Activated CD8-positive, alpha-beta T cell treated with anti-CD3 and anti-CD28 coated beads for 36 hours (primary cell): Measurements from ENCODE around the gene CCDC40. TPM values are rescaled to one million over a fixed set of nuclear protein-coding genes. Genes with fewer than 3 reads are reported as not detected.
"Not testable (repeated sequence)": the region's sequence is repeated elsewhere in the genome, so short reads cannot be mapped to it uniquely, and the experiment has no call there.

ENCODE experiments used
- ATAC-seq: fragments of 200-7000 bp; cut with Tn5 transposase; one replicate; pipeline ENCODE4 v1.10.0; 2021; ENCODE audit warnings: mild to moderate bottlenecking, moderate library complexity
- CTCF ChIA-PET: fragments of 350-600 bp; sonication (Branson Sonifier 250); formaldehyde crosslinking; loops from one replicate; lab custom pipeline; 2021; ENCODE audit warnings: antibody characterized with exemption; lab: Charles Lee
- POLR2A ChIA-PET: fragments of 350-600 bp; sonication (Branson Sonifier 250); formaldehyde crosslinking; loops from one replicate; lab custom pipeline; 2021; ENCODE audit warnings: antibody characterized with exemption; lab: Charles Lee
- DNase-seq: peaks from one replicate; pipeline ENCODE4 v3.0.0-alpha.2; 2020
- H3K27ac Mint-ChIP-seq: one replicate; pipeline ENCODE4 v1.8.0; 2021; ENCODE audit warnings: mild to moderate bottlenecking, mixed read lengths
- H3K27me3 Mint-ChIP-seq: one replicate; pipeline ENCODE4 v1.8.0; 2021; ENCODE audit warnings: mixed read lengths
- H3K36me3 Mint-ChIP-seq: one replicate; pipeline ENCODE4 v1.8.0; 2021; ENCODE audit warnings: low read depth, mixed read lengths
- H3K4me1 Mint-ChIP-seq: one replicate; pipeline ENCODE4 v1.8.0; 2021; ENCODE audit warnings: low read depth, mixed read lengths
- H3K4me3 Mint-ChIP-seq: one replicate; pipeline ENCODE4 v1.8.0; 2021; ENCODE audit warnings: mild to moderate bottlenecking, moderate library complexity, mixed read lengths
- H3K9me3 Mint-ChIP-seq: one replicate; pipeline ENCODE4 v1.8.0; 2021; ENCODE audit warnings: mixed read lengths
- intact Hi-C: fragments of 100-400 bp; cut with micrococcal nuclease; formaldehyde crosslinking; loops from one replicate; pipeline ENCODE4 v1.10.0; 2022
- total RNA-seq, 2 experiments: library from RNA; stranded (reverse); gene quantifications; one replicate each; pipeline ENCODE4 v1.2.3, GENCODE V29; 2021
- TF ChIP-seq, protein P1 (sequence below): fragments of 200-600 bp; IDR thresholded peaks from one replicate; pipeline ENCODE4 v1.8.0; 2022; ENCODE audit warnings: antibody characterized with exemption, mild to moderate bottlenecking

Gene CCDC40
- total RNA-seq, 2 experiments from 2014 or later: 0.54 to 0.79 TPM

DNA sequence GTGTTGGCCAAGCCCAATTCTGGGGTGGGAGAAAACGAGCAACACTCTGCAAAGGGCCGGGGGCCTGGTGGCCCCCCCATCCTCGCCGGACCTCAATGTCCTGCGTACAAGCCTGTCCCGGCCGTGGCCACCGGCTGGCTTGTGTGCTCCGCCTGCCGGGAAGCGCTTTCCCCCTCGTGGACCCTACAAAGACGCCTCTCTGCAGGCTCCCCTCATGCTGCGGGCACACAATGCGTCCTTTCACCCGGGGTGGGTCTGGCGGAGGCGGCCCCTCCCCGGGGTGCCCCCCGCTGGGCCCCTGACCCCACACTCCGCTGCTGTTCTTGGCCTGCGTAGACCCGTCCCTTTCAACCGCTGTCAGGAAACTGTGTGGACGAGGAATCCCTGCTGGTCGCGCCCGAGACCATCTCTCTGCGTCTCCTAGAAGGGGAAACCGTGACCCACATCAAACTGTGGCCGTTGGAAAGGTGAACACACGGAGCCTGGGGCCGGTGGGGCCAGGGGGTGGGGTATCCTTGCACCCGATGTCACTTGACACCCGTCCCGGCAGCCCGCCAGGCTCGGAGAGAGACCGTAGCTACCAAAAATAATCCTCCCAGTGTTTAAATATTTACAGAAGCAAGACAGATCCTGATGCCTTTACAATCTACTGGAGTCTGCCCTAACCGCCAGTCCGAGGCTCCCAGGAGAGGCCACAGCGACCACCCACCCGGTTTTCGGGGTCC is 44.4 kb upstream of the CCDC40 start:
- peaks cover 4% of the 10 kb centered on the region for H3K36me3 Mint-ChIP-seq
- H3K4me3 Mint-ChIP-seq: peak overlapping the region; percentile 80
- ChIA-PET CTCF (interaction anchor here (0.9 to 7.9 kb wide), 6 partner anchors 14 to 252 kb away, joined by 3 to 67 read pairs (median 3); no protein-coding TSS in a partner anchor), POLR2A (interaction anchor here (0.7 to 1.7 kb wide), 5 partner anchors 33 to 712 kb away, joined by 3 to 12 read pairs (median 3); partner anchors contain the start of gene CBX4)
- H3K9me3 Mint-ChIP-seq: no peaks in the 10 kb centered on the region
- intact Hi-C loops: loop anchor here (5.0 to 10.0 kb wide), 2 partner anchors 195 to 247 kb away; partner anchors contain the start of gene CBX8
- DNase-seq (peak; percentile 27), ATAC-seq (peak; percentile 4)
- peaks cover 44% of the 10 kb centered on the region for H3K4me1 Mint-ChIP-seq
- no peaks in the 10 kb centered on the region for H3K27me3 Mint-ChIP-seq
- peak overlapping the region; percentile 86 for H3K27ac Mint-ChIP-seq
- TF ChIP-seq, protein P1, sequence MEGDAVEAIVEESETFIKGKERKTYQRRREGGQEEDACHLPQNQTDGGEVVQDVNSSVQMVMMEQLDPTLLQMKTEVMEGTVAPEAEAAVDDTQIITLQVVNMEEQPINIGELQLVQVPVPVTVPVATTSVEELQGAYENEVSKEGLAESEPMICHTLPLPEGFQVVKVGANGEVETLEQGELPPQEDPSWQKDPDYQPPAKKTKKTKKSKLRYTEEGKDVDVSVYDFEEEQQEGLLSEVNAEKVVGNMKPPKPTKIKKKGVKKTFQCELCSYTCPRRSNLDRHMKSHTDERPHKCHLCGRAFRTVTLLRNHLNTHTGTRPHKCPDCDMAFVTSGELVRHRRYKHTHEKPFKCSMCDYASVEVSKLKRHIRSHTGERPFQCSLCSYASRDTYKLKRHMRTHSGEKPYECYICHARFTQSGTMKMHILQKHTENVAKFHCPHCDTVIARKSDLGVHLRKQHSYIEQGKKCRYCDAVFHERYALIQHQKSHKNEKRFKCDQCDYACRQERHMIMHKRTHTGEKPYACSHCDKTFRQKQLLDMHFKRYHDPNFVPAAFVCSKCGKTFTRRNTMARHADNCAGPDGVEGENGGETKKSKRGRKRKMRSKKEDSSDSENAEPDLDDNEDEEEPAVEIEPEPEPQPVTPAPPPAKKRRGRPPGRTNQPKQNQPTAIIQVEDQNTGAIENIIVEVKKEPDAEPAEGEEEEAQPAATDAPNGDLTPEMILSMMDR: no peak

DNA sequence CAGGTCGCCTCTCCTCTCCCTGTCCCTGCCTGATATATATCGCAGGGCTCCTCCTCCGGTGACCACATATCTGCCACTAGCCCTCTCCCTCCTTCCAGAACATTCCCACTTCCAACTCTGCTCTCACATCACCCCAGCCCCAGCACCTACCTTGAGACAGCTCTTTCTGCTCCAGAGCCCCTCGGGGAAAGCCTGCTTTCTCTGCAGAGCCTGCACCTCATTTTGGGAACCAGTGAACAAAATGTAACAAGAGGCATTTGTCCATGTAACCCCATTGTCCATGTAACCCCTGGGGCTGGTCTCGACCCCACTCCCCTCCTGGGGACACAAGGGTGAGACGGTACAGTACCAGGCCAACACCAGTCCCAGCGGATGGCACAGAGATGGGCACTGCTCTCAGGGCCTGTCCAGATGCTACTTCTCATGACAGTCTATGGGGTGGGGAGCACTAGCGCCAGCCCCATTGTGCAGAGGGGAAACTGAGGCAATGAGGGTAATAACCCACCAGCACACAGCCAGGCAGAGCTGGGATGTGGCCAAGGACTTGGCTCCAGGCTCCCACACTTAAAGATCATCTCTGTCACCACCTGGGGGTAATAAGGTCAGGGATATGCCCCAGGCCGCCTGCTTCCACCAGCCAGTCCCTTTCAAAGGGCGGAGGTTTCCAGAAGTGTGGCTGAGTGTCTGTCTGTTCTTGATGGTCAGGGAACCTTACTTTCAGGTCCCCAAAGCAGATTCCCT is 43.6 kb upstream of the CCDC40 start:
- peak; percentile 28 for DNase-seq
- ATAC-seq: no peak

DNA sequence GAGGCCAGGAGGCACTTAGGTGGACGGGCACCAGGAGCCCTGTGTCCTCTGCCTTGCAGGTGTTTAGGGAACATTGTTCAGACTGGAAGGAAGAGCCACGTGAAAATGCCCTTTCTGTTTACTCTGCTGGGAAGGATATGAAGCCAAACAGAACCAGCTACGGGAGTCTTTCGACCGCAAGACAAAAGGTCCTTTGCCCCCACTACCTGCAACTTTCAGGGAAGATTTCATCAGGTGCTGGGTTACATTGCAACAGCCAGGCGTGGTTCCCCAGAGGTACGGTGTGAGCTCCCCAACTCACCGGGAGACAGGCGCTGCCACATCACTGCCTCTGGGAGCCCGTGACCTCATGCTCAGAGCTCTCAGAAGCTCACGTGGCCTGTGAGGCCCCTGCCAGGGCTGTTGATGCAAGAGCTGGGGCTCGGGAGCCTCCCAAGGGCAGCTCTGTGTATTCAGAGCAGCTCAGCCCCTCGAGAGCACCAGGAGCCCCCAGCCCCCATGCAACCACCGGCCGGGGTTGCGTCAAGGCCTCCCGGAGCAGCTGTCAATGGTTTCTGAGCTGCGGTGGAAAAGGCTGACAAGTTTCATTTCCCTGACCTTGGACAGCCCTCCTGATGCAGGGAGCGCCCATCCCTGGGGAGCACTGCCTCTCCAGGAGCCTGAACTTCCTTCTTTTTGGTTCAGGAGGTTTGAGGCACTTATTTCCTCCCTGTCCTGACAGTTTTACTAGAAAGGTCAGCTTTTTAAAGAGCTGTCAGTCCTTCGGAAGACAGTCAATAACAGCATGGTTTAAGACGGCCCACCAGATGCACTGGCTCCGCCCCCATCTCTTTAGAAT is 42.8 kb upstream of the CCDC40 start:
- CTCF ChIA-PET: interaction anchor here (1.0 to 7.9 kb wide), 9 partner anchors 13 to 252 kb away, joined by 3 to 67 read pairs (median 5); partner anchors contain the start of genes CBX4 and CBX8
- POLR2A ChIA-PET: interaction anchor here (0.9 to 1.7 kb wide), 6 partner anchors 10 to 189 kb away, joined by 3 to 12 read pairs (median 4); partner anchors contain the start of gene CBX4
- H3K36me3 Mint-ChIP-seq: peaks cover 4% of the 10 kb centered on the region
- H3K27ac Mint-ChIP-seq: peak overlapping the region; percentile 86
- peak; percentile 89 for DNase-seq
- H3K9me3 Mint-ChIP-seq: no peaks in the 10 kb centered on the region
- TF ChIP-seq, protein P1: no peak
- H3K4me3 Mint-ChIP-seq: peak overlapping the region; percentile 80
- peak; percentile 52 for ATAC-seq
- peaks cover 48% of the 10 kb centered on the region for H3K4me1 Mint-ChIP-seq
- H3K27me3 Mint-ChIP-seq: no peaks in the 10 kb centered on the region
- intact Hi-C loops: loop anchor here (5.0 to 10.0 kb wide), 2 partner anchors 196 to 249 kb away; partner anchors contain the start of gene CBX8

More for the DNA sequence above, 43.6 kb upstream of the CCDC40 start:
- ChIA-PET CTCF (interaction anchor here (0.9 to 7.9 kb wide), 11 partner anchors 13 to 252 kb away, joined by 3 to 67 read pairs (median 4); partner anchors contain the start of gene CBX4), POLR2A (interaction anchor here (0.7 to 1.7 kb wide), 5 partner anchors 153 to 711 kb away, joined by 3 to 12 read pairs (median 4); partner anchors contain the start of gene CBX4)
- Mint-ChIP-seq H3K9me3 (no peaks in the 10 kb centered on the region), H3K36me3 (peaks cover 4% of the 10 kb centered on the region), H3K4me3 (peak overlapping the region; percentile 80), H3K4me1 (peaks cover 50% of the 10 kb centered on the region), H3K27me3 (no peaks in the 10 kb centered on the region), H3K27ac (peak overlapping the region; percentile 86)
- TF ChIP-seq, protein P1: no peak
- intact Hi-C loops: loop anchor here (5.0 to 10.0 kb wide), 2 partner anchors 196 to 248 kb away; partner anchors contain the start of gene CBX8

DNA sequence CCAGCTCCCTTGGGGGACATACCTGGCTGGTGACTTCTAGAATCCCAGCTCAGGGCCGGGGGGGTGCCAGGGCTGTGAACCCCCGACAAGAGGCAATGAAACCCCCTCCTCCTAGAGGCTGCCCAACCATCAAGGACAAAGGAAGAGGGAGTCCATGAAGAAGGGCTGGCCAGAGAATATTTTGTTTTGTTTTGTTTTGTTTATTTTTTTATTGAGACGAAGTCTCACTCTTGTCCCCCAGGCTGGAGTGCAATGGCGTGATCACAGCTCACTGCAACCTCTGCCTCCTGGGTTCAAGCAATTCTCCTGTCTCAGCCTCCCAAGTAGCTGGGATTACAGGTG is 42.2 kb upstream of the CCDC40 start:
- not testable (repeated sequence) for H3K27me3 Mint-ChIP-seq, ATAC-seq, DNase-seq, H3K9me3 Mint-ChIP-seq, H3K36me3 Mint-ChIP-seq
- ChIA-PET CTCF (interaction anchor here (1.0 to 7.9 kb wide), 9 partner anchors 12 to 253 kb away, joined by 3 to 67 read pairs (median 5); partner anchors contain the start of genes CBX4 and CBX8), POLR2A (interaction anchor here (0.9 to 1.5 kb wide), 5 partner anchors 10 to 180 kb away, joined by 3 to 5 read pairs (median 3); partner anchors contain the start of gene CBX4)
- peak overlapping the region; percentile 86 for H3K27ac Mint-ChIP-seq
- intact Hi-C loops: loop anchor here (5.0 to 10.0 kb wide), 2 partner anchors 197 to 249 kb away; partner anchors contain the start of gene CBX8
- H3K4me1 Mint-ChIP-seq: peaks cover 50% of the 10 kb centered on the region
- H3K4me3 Mint-ChIP-seq: peak overlapping the region; percentile 80
